GM06990 (cell line): ENCODE results near the gene TCN2.

Experiments
- DNase-seq: peaks from one replicate; pipeline ENCODE4 v3.0.0-alpha.2; 2011; ENCODE audit not compliant: insufficient read length; ENCODE audit errors: extremely low read depth
- H3K27me3 ChIP-seq: replicated peaks from 2 replicates; pipeline ENCODE4 v1.6.0; 2011; ENCODE audit warnings: low read length; ENCODE audit not compliant: control insufficient read depth, insufficient read depth
- H3K36me3 ChIP-seq: 2 replicates; pipeline ENCODE4 v1.5.1; 2011; ENCODE audit warnings: low read length; ENCODE audit not compliant: control insufficient read depth, insufficient read depth
- H3K4me3 ChIP-seq: replicated peaks from 2 replicates; pipeline ENCODE4 v1.5.1; 2011; ENCODE audit warnings: low read depth, mild to moderate bottlenecking, control low read depth, low read length
- TF ChIP-seq, protein P1 (sequence below): IDR thresholded peaks from 2 replicates; pipeline ENCODE4 v1.5.1; 2011; ENCODE audit warnings: low read length, control low read depth, mild to moderate bottlenecking, inconsistent platforms; ENCODE audit not compliant: insufficient read depth, poor library complexity, severe bottlenecking

The TCN2 gene

DNA sequence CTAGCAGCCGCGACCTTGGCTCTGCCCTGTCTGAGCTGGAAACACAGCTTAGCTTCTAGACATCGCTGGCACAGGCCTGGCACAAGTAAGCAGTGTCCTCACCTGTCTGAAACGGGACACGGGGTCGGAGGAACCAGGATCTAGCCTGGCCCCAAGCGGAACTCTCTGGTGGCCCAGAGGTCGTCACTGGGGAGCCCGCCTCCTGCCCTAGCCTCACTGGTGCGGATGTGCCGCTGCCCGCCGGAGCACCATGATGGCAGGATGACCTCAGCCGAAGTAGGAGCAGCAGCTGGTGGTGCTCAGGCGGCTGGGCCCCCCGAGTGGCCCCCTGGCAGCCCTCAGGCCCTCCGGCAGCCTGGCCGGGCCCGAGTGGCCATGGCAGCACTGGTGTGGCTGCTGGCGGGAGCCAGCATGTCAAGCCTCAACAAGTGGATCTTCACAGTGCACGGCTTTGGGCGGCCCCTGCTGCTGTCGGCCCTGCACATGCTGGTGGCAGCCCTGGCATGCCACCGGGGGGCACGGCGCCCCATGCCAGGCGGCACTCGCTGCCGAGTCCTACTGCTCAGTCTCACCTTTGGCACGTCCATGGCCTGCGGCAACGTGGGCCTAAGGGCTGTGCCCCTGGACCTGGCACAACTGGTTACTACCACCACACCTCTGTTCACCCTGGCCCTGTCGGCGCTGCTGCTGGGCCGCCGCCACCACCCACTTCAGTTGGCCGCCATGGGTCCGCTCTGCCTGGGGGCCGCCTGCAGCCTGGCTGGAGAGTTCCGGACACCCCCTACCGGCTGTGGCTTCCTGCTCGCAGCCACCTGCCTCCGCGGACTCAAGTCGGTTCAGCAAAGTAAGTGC lies 29.5 kb downstream of the TCN2 start:
- Histone ChIP-seq H3K4me3 (peak overlapping the region; percentile 60), H3K36me3 (no peaks in the 10 kb centered on the region), H3K27me3 (no peaks in the 10 kb centered on the region)
- TF ChIP-seq, protein P1, sequence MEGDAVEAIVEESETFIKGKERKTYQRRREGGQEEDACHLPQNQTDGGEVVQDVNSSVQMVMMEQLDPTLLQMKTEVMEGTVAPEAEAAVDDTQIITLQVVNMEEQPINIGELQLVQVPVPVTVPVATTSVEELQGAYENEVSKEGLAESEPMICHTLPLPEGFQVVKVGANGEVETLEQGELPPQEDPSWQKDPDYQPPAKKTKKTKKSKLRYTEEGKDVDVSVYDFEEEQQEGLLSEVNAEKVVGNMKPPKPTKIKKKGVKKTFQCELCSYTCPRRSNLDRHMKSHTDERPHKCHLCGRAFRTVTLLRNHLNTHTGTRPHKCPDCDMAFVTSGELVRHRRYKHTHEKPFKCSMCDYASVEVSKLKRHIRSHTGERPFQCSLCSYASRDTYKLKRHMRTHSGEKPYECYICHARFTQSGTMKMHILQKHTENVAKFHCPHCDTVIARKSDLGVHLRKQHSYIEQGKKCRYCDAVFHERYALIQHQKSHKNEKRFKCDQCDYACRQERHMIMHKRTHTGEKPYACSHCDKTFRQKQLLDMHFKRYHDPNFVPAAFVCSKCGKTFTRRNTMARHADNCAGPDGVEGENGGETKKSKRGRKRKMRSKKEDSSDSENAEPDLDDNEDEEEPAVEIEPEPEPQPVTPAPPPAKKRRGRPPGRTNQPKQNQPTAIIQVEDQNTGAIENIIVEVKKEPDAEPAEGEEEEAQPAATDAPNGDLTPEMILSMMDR = no peak
- DNase-seq = no peak

DNA sequence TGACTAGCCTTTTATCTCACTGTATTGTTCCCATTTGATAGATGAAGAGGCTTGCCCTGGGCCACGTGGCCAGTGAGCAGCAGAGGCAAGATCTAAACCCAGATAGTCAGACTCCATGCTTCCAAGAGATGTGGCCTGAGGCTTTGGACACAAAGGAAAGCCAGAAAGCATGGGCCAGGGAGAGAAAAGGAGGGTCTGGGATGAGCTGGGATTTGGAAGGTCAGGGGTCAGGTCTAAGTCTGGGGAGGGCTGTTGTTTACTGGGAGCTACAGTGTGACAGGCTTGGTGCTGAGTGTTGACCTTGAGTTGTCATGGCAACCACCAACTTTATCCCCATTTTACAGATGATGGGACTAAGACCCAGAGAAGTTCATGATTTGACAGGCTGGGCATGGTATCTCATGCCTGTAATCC lies 30.7 kb downstream of the TCN2 start:
- no peak for DNase-seq
- no peak overlapping the region for H3K4me3 ChIP-seq
- TF ChIP-seq, protein P1 = no peak
- no peaks in the 10 kb centered on the region for H3K36me3 ChIP-seq
- no peaks in the 10 kb centered on the region for H3K27me3 ChIP-seq

DNA sequence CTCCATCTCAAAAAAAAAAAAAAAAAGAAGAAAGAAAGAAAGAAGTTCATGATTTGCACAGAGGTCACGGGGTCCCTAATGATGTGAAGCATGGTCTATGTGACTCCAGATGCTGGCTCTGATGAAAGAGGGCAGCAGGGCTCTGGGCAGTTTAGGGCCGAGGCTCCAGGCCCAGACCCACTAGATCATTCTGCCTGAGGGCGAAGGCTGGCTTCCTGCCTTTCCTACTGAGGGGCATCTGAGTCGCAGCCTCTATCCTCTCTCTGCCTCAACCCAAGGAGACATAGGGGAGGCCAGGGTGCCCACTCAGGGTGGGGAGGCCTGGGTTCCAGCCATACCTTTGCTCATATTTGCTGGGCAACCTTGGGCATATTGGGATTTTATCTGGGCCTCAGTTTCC lies 33.4 kb downstream of the TCN2 start:
- Histone ChIP-seq H3K4me3 (no peak overlapping the region), H3K27me3 (no peaks in the 10 kb centered on the region), H3K36me3 (no peaks in the 10 kb centered on the region)
- no peak for DNase-seq
- TF ChIP-seq, protein P1 = no peak

DNA sequence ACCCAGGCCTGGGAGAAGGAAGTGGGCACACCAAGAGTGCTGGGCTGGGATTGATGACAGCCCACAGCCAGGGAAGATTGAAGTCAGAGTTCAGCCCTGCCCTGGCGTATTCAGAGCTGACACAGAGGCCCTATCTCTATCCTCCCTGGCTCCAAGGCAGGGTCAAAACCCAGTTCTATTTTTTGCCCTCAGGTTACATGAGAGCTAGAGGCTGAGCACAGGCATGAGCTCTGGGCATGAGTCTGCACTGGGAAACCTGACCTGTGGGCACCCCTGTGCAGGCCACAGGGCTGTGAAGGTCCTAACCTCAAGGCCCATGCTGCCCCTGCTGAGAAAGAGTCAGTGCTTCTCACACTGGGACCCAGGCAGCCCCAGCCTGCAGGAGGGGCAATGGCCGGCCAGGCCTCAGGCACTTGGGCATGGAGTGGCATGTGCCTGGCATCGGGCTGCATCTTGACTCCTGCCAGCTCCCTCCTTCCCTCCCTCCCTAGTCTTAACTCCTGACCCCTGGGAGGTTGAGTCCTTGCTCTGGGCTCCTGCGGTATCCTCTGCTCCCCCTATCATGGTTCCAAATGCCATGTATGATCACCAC lies 34.0 kb downstream of the TCN2 start:
- DNase-seq = no peak
- H3K27me3 ChIP-seq = no peaks in the 10 kb centered on the region
- no peak overlapping the region for H3K4me3 ChIP-seq
- TF ChIP-seq, protein P1 = no peak
- H3K36me3 ChIP-seq = no peaks in the 10 kb centered on the region

DNA sequence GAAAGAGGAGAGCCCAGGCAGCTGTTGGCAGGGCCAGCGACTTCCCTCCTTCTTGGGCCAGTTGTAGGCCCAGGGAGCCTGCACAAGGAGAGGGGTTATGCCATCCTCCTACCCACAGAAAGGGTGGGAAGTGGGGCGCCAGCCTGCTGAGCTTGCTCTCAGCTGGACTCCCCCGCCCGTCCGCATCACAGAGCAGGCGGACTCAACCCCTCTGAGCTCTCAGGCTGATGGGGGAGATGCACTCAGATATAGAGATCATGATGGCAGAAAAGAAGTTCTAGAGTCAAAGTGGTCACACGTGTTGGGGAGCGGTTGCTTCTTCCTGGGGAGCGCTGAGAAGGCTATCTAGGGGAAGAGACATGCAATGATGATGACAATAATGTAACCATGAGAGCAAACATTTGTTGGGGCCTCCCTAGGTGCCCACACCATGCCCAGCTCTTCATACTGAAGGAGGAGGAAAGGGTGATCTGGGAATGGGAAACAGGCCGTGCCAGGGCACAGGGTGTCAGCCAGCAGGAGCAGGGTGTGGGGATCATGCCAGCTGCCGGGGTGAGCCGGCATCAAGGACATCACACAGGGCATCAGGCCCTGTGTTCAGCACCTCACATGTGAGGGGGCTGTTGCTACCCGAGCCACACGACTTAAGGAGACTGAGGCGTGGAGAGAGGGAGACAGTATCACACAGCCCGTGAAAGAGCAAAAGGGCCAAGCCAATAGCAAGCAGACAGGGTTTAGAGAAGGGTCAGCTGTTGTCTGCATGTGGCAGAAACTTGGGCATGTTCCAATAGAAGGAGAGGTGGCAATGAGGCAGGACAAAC lies 36.3 kb downstream of the TCN2 start:
- Histone ChIP-seq H3K36me3 (no peaks in the 10 kb centered on the region), H3K27me3 (no peaks in the 10 kb centered on the region), H3K4me3 (no peak overlapping the region)
- no peak for DNase-seq
- TF ChIP-seq, protein P1 = no peak
